ENCODE data around the gene FTCD. TPM values are rescaled to one million over a fixed set of nuclear protein-coding genes. Genes with fewer than 3 reads are reported as not detected.

Gene FTCD
- total and polyA plus RNA-seq, 2 of the 8 experiments (the other 6 are each of a cell fraction or from before 2014, with no cell fraction given), result 3.3 to 4.9 TPM

DNA sequence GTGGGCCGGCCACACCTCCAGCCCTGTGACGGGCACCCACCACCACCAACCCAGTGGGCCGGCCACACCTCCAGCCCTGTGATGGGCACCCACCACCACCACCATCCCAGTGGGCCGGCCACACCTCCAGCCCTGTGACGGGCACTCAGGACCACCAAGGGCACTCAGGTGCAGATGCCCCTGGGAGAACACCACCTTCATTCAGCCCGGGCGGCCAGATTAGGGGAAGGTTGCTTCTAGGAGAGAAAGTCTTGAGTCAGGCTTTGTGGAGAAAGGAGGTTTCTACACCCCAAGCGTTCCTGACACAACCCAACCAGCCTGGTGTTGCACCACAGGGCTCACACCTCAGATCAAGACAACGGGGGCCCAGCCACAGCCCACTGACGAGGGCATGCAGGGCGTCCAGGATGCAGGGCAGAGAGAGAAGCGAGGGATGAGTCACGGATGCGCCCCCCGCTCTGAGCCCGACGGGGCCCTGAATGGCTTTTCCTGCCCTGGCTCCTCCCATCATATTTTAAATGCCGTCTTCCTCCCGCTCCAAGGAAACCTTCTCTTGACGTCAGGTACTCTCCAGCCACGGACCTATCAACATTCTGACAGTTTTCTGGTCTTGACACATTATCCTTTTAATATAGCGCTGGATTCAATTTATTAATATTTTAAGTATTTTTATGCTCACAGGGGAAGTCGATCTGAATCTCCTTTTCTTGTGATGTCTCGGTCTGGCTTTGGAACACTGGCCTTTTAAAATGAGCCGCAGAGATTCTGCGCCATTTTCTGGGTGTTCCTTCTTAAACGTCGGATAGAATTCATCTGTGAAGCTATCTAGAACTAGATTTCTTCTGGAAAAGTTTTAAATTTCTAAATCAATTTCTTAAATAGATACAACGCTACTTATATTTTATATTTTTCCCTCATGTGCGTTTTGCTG lies 29.5 kb upstream of the FTCD start:
- H4K20me1 ChIP-seq (replicated peaks in 1 of 2; ENCODE audit: control insufficient read depth in 1 of 2, insufficient read depth in 2 of 2, low read length in 2 of 2), result peaks cover 0 to 14% of the 10 kb centered on the region in 2 experiments
- H4K91ac ChIP-seq (replicated peaks; ENCODE audit: insufficient read length, low read length), result no peak overlapping the region
- no peak overlapping the region for H2AK5ac ChIP-seq (ENCODE audit: low read depth, low read length)
- DNase-seq (ENCODE audit: low read depth in 1 of 2, low spot score in 2 of 2) (peak; percentile 88 to 89), FAIRE-seq (no peak)
- H3K4me1 ChIP-seq (replicated peaks in 1 of 4; ENCODE audit: control insufficient read depth in 3 of 4, insufficient read depth in 4 of 4, low read length in 3 of 4), result peaks cover 7 to 20% (median 9%) of the 10 kb centered on the region in 4 experiments; a peak in 6 of 7 replicates
- no peak overlapping the region for H3K14ac ChIP-seq (ENCODE audit: insufficient read length)
- ChIA-PET CTCF (ENCODE audit: partially characterized antibody) (interaction anchor here (1.3 kb wide), 1 partner anchor 9 kb away, joined by 3 read pairs; no protein-coding TSS in a partner anchor), POLR2A (ENCODE audit: partially characterized antibody) (no interaction called here)
- H3K79me2 ChIP-seq (ENCODE audit: control insufficient read depth in 1 of 2, insufficient read depth in 2 of 2, low read length in 2 of 2), result peaks cover 0 to 2% of the 10 kb centered on the region in 2 experiments; a peak in 1 of 4 replicates
- peaks cover 0 to 2% (median 0%) of the 10 kb centered on the region in 4 experiments; a peak in 2 of 8 replicates for H3K36me3 ChIP-seq (ENCODE audit: control insufficient read depth in 2 of 4, insufficient read depth in 4 of 4, low read length in 3 of 4)
- H3K18ac ChIP-seq (ENCODE audit: extremely low read depth, low read length), result peak overlapping the region; percentile 42
- no peak overlapping the region for H4K8ac ChIP-seq (ENCODE audit: extremely low read depth, insufficient read depth, low read length)
- peaks cover 8% of the 10 kb centered on the region for H3K23me2 ChIP-seq (ENCODE audit: low read depth, low read length)
- no peak overlapping the region for H2BK20ac ChIP-seq (ENCODE audit: low read length)
- no peak overlapping the region for H3K4ac ChIP-seq (replicated peaks; ENCODE audit: insufficient read length, low read depth, low read length)
- no peak overlapping the region for H2BK15ac ChIP-seq (ENCODE audit: low read length)
- H3K27ac ChIP-seq (ENCODE audit: low read depth, low read length), result peak overlapping the region; percentile 43
- H3K79me1 ChIP-seq (ENCODE audit: low read depth, low read length), result 0 out of 2 replicates have a peak, but pooled peaks cover 3% of the 10 kb centered on the region
- H3K56ac ChIP-seq (replicated peaks; ENCODE audit: insufficient read length, low read depth, low read length), result peak overlapping the region; percentile 18
- H2BK12ac ChIP-seq (ENCODE audit: low read depth, low read length), result peak overlapping the region; percentile 75; the same call in 1 of the 2 replicates
- no peaks in the 10 kb centered on the region for H3K27me3 ChIP-seq (replicated peaks in 1 of 4; ENCODE audit: control insufficient read depth in 3 of 4, extremely low read depth in 1 of 4, insufficient read depth in 3 of 4, low read length in 3 of 4)
- peak overlapping the region in 2 of 4 experiments; percentile 0 to 44; a peak in 4 of 7 replicates for H3K9ac ChIP-seq (replicated peaks in 1 of 4; ENCODE audit: extremely low read depth in 1 of 4, low read depth in 3 of 4, low read length in 3 of 4)
- H3K4me2 ChIP-seq (ENCODE audit: insufficient read depth in 1 of 2, low read depth in 2 of 2, low read length in 2 of 2), result peak overlapping the region; percentile 87 to 97
- H2BK120ac ChIP-seq (replicated peaks; ENCODE audit: low read depth, low read length), result no peak overlapping the region
- peak overlapping the region; percentile 84; the same call in 1 of the 2 replicates for H2AFZ ChIP-seq (ENCODE audit: low read length)
- WGBS, 2 experiments (ENCODE audit: extremely low coverage in 1 of 2, insufficient coverage in 1 of 2, insufficient read length in 1 of 2, insufficient replicate concordance in 2 of 2, low coverage in 1 of 2, low lambda C conversion rate in 2 of 2, missing lambda C conversion rate in 1 of 2), result 21% methylated on average over 30 of the region's 30 CpGs; no CpG with 5 or more reads in 1 of the 2 experiments
- H3K4me3 ChIP-seq (ENCODE audit: extremely low read depth in 1 of 4, insufficient read depth in 2 of 4, low read depth in 3 of 4, low read length in 4 of 4), result peak overlapping the region; percentile 32 to 93 (median 61)
- no peak overlapping the region for H3K23ac ChIP-seq (ENCODE audit: insufficient read length)
- no peaks in the 10 kb centered on the region for H3K9me3 ChIP-seq (ENCODE audit: insufficient read depth in 2 of 2, low read depth in 1 of 2, low read length in 1 of 2)
- peak overlapping the region; percentile 73; the same call in 1 of the 2 replicates for H2BK5ac ChIP-seq (ENCODE audit: low read depth, low read length)
- peak overlapping the region; percentile 41 for H4K5ac ChIP-seq (ENCODE audit: insufficient read length, low read depth, low read length)
- TF ChIP-seq POLR2A (IDR thresholded peaks at IDR 0.05; ENCODE audit: control extremely low read depth in 1 of 2, low read depth in 2 of 2, low read length in 2 of 2), result 0 out of 3 replicates have a peak, but pooled peaks of 1 of the 2 experiments have one; percentile 48
- TF ChIP-seq BACH1 (IDR thresholded peaks at IDR 0.05; ENCODE audit: low read length), result no peak; the same call in 1 of the 2 replicates
- no peak for TF ChIP-seq NRF1 (IDR thresholded peaks at IDR 0.05; ENCODE audit: low read depth, low read length)
- peak; percentile 13 for TF ChIP-seq ASH2L (IDR thresholded peaks at IDR 0.05; ENCODE audit: low read length)
- no peak for TF ChIP-seq CBX8 (IDR thresholded peaks at IDR 0.05; ENCODE audit: borderline replicate concordance, low read depth, low read length)
- no peak for TF ChIP-seq RFX5 (IDR thresholded peaks at IDR 0.05; ENCODE audit: borderline replicate concordance, low read depth, low read length)
- TF ChIP-seq TBP (IDR thresholded peaks at IDR 0.05; ENCODE audit: low read depth, low read length), result no peak
- TF ChIP-seq RNF2 (IDR thresholded peaks at IDR 0.05; ENCODE audit: borderline replicate concordance, low read depth, low read length, missing control alignments, poor library complexity, severe bottlenecking), result no peak
- TF ChIP-seq, protein P1, sequence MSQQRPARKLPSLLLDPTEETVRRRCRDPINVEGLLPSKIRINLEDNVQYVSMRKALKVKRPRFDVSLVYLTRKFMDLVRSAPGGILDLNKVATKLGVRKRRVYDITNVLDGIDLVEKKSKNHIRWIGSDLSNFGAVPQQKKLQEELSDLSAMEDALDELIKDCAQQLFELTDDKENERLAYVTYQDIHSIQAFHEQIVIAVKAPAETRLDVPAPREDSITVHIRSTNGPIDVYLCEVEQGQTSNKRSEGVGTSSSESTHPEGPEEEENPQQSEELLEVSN (IDR thresholded peaks at IDR 0.05), result no peak
- no peak for TF ChIP-seq POU5F1 (IDR thresholded peaks at IDR 0.05; ENCODE audit: low read depth, low read length)

Measured in H1 (cell line).